GM18520 (cell line): ENCODE results near the gene NBEAL1.
"Not testable (repeated sequence)": the region's sequence is repeated elsewhere in the genome, so short reads cannot be mapped to it uniquely, and the experiment has no call there.

ENCODE experiments used
- ATAC-seq: cut with Tn5 transposase; IDR thresholded peaks from one replicate; pipeline ENCODE4 v1.9.1; 2021; ENCODE audit not compliant: unreplicated experiment

The NBEAL1 gene

GRCh38 chr2:203014456-203015199 is at the start of gene NBEAL1:
TSS of gene NBEAL1 (plus strand) at chr2:203014875. CDS start at chr2:203016385, 1,510 bp downstream.
- ATAC-seq = peak; percentile 96

- ATAC-seq = peak; percentile 73
These were observed 48.7 kb upstream of the NBEAL1 start for GRCh38 chr2:202965810-202966460.

- ATAC-seq = not testable (repeated sequence)
These were observed 45.3 kb upstream of the NBEAL1 start for GRCh38 chr2:202969404-202969803.

GRCh38 chr2:202976809-202977208 is 37.9 kb upstream of the NBEAL1 start:
- ATAC-seq = no peak

GRCh38 chr2:202982779-202983491 is 31.7 kb upstream of the NBEAL1 start:
- ATAC-seq = no peak

GRCh38 chr2:202989749-202990148 is 24.9 kb upstream of the NBEAL1 start:
- no peak for ATAC-seq

- ATAC-seq = no peak
These were observed 24.2 kb upstream of the NBEAL1 start for GRCh38 chr2:202990501-202990900.

- not testable (repeated sequence) for ATAC-seq
These were observed 17.6 kb upstream of the NBEAL1 start for GRCh38 chr2:202997113-202997512.

GRCh38 chr2:203002054-203002821 is 12.4 kb upstream of the NBEAL1 start:
- ATAC-seq = no peak

- ATAC-seq = no peak
These were observed 11.0 kb upstream of the NBEAL1 start for GRCh38 chr2:203003716-203004115.

GRCh38 chr2:203016716-203017115 is 2.0 kb downstream of the NBEAL1 start:
- no peak for ATAC-seq

GRCh38 chr2:203018181-203018580 is 3.5 kb downstream of the NBEAL1 start:
- ATAC-seq = no peak

- no peak for ATAC-seq
These were observed 4.5 kb downstream of the NBEAL1 start for GRCh38 chr2:203019142-203019541.

GRCh38 chr2:203021991-203022390 is 7.3 kb downstream of the NBEAL1 start:
- ATAC-seq = no peak

- ATAC-seq = no peak
These were observed 8.1 kb downstream of the NBEAL1 start for GRCh38 chr2:203022751-203023150.

- ATAC-seq = no peak
These were observed 10.9 kb downstream of the NBEAL1 start for GRCh38 chr2:203025592-203025991.

- no peak for ATAC-seq
These were observed 15.9 kb downstream of the NBEAL1 start for GRCh38 chr2:203030545-203030944.

- no peak for ATAC-seq
These were observed 16.3 kb downstream of the NBEAL1 start for GRCh38 chr2:203030991-203031390.

- ATAC-seq = no peak
These were observed 18.7 kb downstream of the NBEAL1 start for GRCh38 chr2:203033395-203033794.

- ATAC-seq = no peak
These were observed 21.3 kb downstream of the NBEAL1 start for GRCh38 chr2:203035879-203036470.

- no peak for ATAC-seq
These were observed 22.4 kb downstream of the NBEAL1 start for GRCh38 chr2:203037026-203037425.
